ENCODE data around the gene SUGCT.

SUGCT gene

GRCh38 chr7:40447345-40447744, 312.5 kb downstream of the SUGCT start:
- Histone ChIP-seq H3K27me3 (no peaks in the 10 kb centered on the region), H3K9me3 (no peaks in the 10 kb centered on the region; the same call in none of the 2 replicates), H3K4me3 (ENCODE audit: low read depth, low read length) (no peak overlapping the region), H3K36me3 (no peaks in the 10 kb centered on the region), H3K4me1 (no peaks in the 10 kb centered on the region)
- TF ChIP-seq CTCF (IDR thresholded peaks at IDR 0.05; ENCODE audit: low read depth, low read length): peak; percentile 39
- peak; percentile 18 for DNase-seq

DNA sequence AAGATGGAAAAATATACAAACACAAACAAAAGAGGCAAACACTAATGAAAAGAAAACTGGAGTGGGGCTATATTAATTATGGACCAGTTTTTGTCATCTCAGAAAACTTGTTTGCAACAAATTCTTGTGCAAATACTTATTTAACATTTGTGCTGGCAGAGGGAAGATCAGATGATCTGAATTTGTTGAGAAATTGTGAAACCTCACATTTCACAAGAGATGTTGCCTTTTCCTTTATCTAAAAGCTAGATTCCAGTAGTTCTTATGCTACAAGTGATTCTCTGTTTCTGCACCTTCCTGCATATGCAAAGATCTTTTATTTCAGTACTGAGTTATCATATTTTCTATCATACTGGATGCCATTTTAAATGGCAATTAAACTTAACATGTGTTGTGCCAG, 320.7 kb downstream of the SUGCT start:
- H3K4me3 ChIP-seq (ENCODE audit: low read depth, low read length): no peak overlapping the region

GRCh38 chr7:40457776-40458480, 323.1 kb downstream of the SUGCT start:
- Histone ChIP-seq H3K9me3 (no peaks in the 10 kb centered on the region), H3K4me1 (peaks cover 2% of the 10 kb centered on the region; the same call in 1 of the 2 replicates), H3K4me3 (ENCODE audit: low read depth, low read length) (no peak overlapping the region), H3K27me3 (no peaks in the 10 kb centered on the region), H3K36me3 (no peaks in the 10 kb centered on the region)
- no peak for DNase-seq
- no peak for TF ChIP-seq CTCF (IDR thresholded peaks at IDR 0.05; ENCODE audit: low read depth, low read length)

More for the DNA sequence above, 320.7 kb downstream of the SUGCT start:
- Histone ChIP-seq H3K36me3 (no peaks in the 10 kb centered on the region), H3K9me3 (no peaks in the 10 kb centered on the region), H3K27me3 (no peaks in the 10 kb centered on the region), H3K4me1 (peaks cover 2% of the 10 kb centered on the region; the same call in 1 of the 2 replicates)
- DNase-seq: no peak
- TF ChIP-seq CTCF (IDR thresholded peaks at IDR 0.05; ENCODE audit: low read depth, low read length): no peak

DNA sequence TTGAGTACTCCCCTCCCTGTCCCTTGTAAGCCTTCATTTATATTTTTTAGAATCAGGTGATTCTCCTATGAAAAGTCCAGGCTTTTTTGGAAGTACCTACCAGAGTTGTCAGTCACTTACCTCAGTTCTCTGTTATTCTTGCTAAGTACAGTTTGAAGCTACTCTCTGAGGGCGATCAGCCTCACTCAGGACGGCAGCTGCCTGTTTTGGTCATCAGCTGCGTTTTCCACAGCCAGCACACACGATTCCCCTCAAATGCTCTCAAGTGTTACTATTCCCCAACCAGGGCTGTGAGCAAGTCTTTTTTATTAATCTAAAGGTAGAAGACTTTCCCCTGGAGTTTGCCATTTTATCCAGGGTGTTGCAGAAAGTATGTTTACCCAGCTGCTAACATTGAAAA, 328.6 kb downstream of the SUGCT start:
- Histone ChIP-seq H3K4me1 (peaks cover 2% of the 10 kb centered on the region; the same call in 1 of the 2 replicates), H3K9me3 (no peaks in the 10 kb centered on the region), H3K36me3 (no peaks in the 10 kb centered on the region), H3K27me3 (no peaks in the 10 kb centered on the region), H3K4me3 (ENCODE audit: low read depth, low read length) (no peak overlapping the region)
- no peak for DNase-seq
- no peak for TF ChIP-seq CTCF (IDR thresholded peaks at IDR 0.05; ENCODE audit: low read depth, low read length)

DNA sequence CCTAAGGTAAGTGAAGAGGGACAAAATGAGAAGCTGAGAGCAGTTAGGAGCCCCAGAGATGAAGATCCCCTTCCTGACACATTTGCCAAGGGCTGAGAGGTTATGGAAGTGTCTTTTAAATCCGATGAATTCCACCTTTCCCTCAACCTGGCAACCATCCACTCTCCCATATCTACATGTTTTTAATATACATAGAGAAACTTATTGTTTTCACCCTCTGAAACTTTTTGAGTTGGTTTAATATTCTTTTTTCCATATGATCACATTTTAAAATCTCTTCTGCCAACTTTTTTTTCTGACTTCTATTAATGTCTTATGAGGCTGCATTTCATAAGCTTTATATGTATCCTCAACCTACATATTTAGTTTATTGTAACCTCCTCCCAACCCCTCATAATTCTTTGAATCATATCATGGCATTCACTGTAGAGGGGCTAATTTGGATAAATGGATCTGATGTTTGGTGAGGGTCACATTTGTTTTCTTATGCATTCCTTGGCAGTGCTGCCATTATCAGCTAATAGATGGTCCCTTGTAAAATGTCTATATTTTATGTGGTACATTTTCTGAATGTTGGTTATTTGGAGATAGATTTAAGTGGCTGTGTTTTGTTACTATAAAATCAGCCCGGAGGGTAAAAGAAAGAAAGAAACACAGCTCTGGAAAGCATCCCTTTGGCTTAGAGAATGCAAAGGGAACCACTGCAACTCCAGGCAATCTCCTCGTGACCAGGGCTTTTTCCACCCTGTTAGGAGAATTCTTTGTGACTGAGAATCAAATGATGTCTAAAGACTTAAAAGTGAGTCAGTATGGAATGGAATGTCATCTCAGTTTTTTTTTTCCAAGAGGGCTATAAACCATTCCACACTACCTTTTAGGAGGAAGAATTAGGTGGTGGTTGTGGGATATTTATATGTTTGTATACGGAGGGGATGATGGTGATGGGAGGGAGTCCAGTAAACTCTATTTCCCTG, 334.4 kb downstream of the SUGCT start:
- Histone ChIP-seq H3K36me3 (no peaks in the 10 kb centered on the region), H3K9me3 (no peaks in the 10 kb centered on the region), H3K27me3 (no peaks in the 10 kb centered on the region), H3K4me3 (ENCODE audit: low read depth, low read length) (no peak overlapping the region), H3K4me1 (no peaks in the 10 kb centered on the region; the same call in 1 of the 2 replicates)
- DNase-seq: no peak
- no peak for TF ChIP-seq CTCF (IDR thresholded peaks at IDR 0.05; ENCODE audit: low read depth, low read length)

All from BE2C (cell line).